ENCODE measurements around the gene PRKCZ. TPM values are rescaled to one million over a fixed set of nuclear protein-coding genes. Genes with fewer than 3 reads are reported as not detected.

PRKCZ gene
- total and polyA plus RNA-seq, 9 of the 15 experiments (the other 6 are each of a cell fraction or from before 2014, with no cell fraction given) = 0.07 to 3.1 (median 1.3) TPM

DNA sequence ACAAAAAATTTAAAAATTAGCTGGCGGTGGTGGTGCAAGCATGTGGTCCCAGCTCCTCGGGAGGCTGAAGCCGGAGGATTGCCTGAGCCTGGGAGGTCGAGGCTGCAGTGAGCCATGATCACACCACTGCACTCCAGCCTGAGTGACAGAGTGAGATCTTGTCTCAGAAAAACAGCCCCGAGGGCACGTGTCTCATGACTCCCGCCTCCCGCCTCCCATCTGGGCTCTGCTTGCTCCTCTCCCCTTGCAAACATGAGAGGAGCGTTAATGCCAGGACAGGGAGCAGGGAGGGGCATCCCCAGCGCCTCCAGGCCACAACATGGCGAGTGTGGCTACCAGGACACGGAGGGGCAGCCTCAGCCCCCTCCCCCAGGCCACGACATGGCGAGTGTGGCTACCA, 116.0 kb downstream of the PRKCZ start (continued):
- TF ChIP-seq CBX1 (IDR thresholded peaks at IDR 0.05; ENCODE audit: low read depth) (no peak), HMBOX1 (IDR thresholded peaks at IDR 0.05) (no peak), IFI16 (CRISPR knock-in tag; IDR thresholded peaks at IDR 0.05) (no peak), KAT8 (IDR thresholded peaks at IDR 0.05; ENCODE audit: low read depth) (no peak), E2F8 (IDR thresholded peaks at IDR 0.05; ENCODE audit: low read depth, partially characterized antibody) (no peak), USF2 (CRISPR knock-in tag; IDR thresholded peaks at IDR 0.05) (0 out of 2 replicates have a peak, but pooled peaks have one; percentile 19), GATAD2A (IDR thresholded peaks at IDR 0.05) (no peak), HCFC1 (IDR thresholded peaks at IDR 0.05; ENCODE audit: low read depth, low read length) (no peak), ZNF239 (CRISPR knock-in tag; IDR thresholded peaks at IDR 0.05) (no peak), L3MBTL2 (IDR thresholded peaks at IDR 0.05) (peak; percentile 41; the same call in 1 of the 2 replicates)
- TF ChIP-seq, protein P1, sequence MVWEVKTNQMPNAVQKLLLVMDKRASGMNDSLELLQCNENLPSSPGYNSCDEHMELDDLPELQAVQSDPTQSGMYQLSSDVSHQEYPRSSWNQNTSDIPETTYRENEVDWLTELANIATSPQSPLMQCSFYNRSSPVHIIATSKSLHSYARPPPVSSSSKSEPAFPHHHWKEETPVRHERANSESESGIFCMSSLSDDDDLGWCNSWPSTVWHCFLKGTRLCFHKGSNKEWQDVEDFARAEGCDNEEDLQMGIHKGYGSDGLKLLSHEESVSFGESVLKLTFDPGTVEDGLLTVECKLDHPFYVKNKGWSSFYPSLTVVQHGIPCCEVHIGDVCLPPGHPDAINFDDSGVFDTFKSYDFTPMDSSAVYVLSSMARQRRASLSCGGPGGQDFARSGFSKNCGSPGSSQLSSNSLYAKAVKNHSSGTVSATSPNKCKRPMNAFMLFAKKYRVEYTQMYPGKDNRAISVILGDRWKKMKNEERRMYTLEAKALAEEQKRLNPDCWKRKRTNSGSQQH (CRISPR knock-in tag; IDR thresholded peaks at IDR 0.05) = no peak
- TF ChIP-seq, protein P2, sequence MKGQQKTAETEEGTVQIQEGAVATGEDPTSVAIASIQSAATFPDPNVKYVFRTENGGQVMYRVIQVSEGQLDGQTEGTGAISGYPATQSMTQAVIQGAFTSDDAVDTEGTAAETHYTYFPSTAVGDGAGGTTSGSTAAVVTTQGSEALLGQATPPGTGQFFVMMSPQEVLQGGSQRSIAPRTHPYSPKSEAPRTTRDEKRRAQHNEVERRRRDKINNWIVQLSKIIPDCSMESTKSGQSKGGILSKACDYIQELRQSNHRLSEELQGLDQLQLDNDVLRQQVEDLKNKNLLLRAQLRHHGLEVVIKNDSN (CRISPR knock-in tag; IDR thresholded peaks at IDR 0.05) = peak; percentile 48; the same call in 1 of the 2 replicates
- TF ChIP-seq, protein P3, sequence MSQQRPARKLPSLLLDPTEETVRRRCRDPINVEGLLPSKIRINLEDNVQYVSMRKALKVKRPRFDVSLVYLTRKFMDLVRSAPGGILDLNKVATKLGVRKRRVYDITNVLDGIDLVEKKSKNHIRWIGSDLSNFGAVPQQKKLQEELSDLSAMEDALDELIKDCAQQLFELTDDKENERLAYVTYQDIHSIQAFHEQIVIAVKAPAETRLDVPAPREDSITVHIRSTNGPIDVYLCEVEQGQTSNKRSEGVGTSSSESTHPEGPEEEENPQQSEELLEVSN (IDR thresholded peaks at IDR 0.05; ENCODE audit: borderline replicate concordance in 1 of 2, extremely low read depth in 1 of 2, insufficient read depth in 1 of 2, insufficient read length in 1 of 2, low read depth in 1 of 2, low read length in 1 of 2, poor library complexity in 1 of 2, severe bottlenecking in 1 of 2) = peak in 1 of 2 experiments; percentile 53
- TF ChIP-seq, protein P4, sequence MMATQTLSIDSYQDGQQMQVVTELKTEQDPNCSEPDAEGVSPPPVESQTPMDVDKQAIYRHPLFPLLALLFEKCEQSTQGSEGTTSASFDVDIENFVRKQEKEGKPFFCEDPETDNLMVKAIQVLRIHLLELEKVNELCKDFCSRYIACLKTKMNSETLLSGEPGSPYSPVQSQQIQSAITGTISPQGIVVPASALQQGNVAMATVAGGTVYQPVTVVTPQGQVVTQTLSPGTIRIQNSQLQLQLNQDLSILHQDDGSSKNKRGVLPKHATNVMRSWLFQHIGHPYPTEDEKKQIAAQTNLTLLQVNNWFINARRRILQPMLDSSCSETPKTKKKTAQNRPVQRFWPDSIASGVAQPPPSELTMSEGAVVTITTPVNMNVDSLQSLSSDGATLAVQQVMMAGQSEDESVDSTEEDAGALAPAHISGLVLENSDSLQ (IDR thresholded peaks at IDR 0.05) = peak; percentile 73
